Stimulated activated CD8-positive, alpha-beta memory T cell treated with anti-CD3 and anti-CD28 coated beads, Interleukin-7, amount 100 ng/mL, for 48 hours (primary cell): Measurements from ENCODE around the gene ZNF672.
"Not testable (repeated sequence)": the region's sequence is repeated elsewhere in the genome, so short reads cannot be mapped to it uniquely, and the experiment has no call there.

Experiments used
- DNase-seq, 2 donors: peaks; one replicate each; pipeline ENCODE4 v3.0.0-alpha.2; 2020; ENCODE audit warnings: low read depth in 1 of 2; ENCODE audit errors: extremely low read depth in 1 of 2

Gene ZNF672

DNA sequence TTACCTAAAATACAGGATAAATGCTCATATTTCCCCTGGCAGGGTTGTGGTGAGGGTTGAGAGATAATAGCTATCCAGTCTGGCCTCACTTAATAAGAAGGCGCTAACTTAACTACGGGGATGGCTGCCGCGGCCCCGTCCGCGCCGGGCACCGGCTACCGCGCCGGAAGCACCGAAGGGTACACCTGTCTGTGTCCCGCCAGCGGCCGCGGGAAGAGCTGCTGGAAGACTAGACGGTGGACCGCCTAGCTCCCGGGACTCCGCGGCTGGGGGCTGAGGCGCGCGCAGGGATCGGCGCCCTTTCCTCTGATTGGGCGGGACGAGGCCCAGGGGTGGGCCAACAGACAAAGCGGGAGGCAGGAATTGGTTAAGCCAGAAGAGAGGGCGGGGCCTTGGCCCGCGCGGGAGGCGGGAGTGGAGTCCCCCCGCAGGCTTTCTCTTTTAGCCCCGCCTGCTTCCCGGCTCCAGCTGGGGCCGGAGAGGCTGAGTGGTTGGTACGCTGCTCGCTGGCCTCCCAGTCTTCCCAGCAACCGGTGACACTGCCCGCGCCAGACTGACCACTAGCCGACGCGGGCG lies at the start of gene ZNF672:
TSS of gene ZNF672 (plus strand) at position 444 of the 576 bp plus-strand sequence. CDS start 9,051 bp downstream, outside the sequence.
- peak; percentile 87 to 94 for DNase-seq

DNA sequence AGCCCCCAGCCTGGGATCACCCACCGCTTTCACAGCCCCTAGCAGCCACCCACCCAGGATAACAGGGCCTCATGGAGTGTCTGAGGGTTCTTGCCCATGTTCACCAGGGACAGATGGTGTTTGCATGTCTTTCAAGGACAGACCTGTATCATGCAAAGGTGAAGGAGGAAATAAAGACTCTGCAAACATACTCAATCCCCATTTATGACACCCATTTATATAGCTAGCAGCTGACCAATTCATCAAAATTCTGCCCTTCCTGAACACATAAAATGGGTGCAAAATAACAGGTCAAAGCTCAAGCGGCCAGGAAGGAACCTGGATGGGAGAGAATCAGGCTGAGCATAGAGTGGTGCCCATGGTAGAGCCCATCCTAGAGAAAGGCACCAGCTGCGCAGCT lies 49.7 kb upstream of the ZNF672 start:
- no peak for DNase-seq

DNA sequence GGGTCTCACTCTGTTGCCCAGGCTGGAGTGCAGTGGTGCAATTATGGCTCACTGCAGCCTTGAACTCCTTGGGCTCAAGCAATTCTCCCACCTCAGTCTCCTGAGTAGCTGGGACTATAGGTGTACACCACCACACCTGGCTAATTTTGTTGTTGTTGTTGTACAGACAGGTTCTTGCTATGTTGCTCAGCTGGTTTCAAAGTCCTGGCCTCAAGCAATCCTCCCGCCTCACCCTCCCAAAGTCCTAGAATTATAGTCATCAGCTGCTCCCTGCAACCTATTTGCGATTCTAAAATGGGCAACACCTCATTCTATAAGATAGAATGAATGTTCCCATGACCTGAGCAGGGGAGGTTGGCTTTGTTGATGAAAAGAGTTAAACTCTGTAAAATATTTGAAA lies 48.7 kb upstream of the ZNF672 start:
- DNase-seq, result not testable (repeated sequence)

DNA sequence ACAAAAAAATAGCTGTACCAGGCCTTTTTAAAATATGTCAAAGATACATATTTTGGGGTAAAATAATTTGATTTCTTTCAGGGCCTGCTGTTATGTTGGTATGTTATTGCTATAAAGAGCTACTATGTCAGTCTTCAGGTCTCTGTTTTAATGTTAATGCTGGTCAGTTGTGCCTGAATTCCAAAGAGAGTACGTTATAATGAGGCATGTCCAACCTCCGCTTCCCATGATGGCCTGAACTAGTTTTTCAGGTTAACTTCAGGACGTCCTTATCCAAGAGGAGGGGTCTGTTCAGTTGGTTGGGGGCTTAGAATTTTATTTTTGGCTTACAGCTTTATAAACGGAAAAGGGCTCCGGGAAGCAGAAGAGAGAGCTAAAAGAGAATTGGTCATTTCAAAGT lies 47.6 kb upstream of the ZNF672 start:
- DNase-seq, result no peak

DNA sequence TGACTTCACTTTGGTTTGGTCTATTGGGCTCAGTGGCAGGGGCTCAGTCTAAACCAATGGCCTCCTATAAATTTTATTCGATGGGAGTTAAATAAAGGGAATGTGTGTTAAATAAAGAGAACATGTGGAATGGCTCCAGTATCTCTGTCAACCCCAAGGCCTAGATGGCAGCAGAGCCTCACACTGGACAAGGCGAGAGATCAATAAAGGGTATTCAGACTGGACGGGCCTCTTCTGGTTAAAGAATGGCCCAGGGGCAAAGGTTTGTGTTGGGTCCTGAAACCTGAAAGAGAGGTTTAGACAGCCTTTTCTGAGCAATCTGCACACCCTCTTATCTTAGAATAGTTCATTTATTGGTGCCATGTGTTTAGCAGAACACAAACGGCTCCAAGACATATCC lies 47.0 kb upstream of the ZNF672 start:
- no peak for DNase-seq

DNA sequence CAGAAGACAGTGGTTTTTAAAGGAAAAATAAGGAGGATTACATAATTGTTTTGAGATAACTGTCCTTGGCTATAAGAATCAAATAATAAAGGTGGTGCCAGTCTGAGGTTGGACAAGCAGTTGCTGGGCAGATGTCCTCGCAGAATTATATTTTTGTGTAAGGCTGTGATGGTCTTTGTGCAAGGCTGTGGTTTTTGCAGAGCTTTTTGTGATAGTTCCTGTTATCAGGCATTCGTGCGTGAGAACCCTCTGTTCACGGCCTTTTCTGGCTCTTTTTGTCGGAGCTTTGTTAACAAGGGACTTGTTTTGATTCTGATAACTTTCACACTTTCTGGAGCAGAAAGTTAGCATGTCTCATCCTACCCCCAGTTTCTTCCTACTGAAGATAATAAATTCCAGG lies 45.7 kb upstream of the ZNF672 start:
- DNase-seq, result no peak

DNA sequence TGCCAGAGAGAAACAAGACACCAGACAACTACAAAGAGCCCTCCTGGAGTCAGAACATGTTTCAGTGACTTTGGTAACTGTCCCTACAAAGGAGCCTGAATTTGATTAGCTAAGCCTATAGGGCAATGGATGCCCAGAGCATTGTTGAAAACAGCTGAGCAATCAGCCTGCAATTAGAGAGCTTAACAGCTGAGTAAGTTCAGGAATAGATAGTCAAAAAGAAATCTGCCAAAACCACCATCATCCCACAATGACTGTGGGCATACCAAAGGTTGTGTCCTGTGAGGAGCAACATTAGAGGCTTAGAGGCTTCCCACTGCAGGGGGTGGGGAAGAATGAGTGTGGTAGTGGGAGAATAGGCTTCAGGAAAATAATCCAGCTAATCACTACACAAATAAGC lies 44.4 kb upstream of the ZNF672 start:
- DNase-seq, result no peak

DNA sequence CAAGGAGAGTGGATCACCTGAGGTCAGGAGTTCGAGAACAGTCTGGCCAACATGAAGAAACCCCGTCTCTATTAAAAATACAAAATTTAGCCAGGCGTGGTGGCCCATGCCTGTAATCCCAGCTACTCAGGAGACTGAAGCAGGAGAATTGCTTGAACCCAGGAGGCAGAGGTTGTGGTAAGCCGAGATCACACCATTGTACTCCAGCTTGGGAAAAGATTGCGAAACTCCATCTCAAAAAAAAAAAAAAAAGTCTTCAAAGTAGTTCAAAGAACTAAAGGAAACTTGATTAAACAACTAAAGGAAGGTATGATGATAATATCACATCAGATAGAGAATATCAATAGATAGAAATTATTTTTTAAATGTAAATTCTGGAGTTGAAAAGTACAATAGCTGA lies 43.4 kb upstream of the ZNF672 start:
- DNase-seq, result not testable (repeated sequence)

DNA sequence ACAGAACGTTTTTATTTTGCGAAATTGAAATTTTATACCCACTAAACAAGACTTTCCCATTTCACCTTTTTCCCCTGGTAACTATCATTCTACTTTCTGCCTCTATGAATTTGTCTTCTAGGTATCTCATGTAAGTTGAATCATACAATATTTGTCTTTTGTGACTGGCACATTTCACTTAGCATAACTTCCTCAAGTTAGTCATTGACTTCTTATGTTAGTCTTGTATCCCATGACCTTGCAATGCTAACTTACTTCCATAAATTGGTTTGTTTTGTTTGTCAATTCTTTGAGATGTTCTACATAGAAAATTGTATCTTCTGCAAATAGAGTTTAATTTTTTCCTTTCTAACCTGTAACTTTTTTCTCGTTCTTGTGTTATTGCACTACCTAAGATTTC lies 39.2 kb upstream of the ZNF672 start:
- no peak for DNase-seq

DNA sequence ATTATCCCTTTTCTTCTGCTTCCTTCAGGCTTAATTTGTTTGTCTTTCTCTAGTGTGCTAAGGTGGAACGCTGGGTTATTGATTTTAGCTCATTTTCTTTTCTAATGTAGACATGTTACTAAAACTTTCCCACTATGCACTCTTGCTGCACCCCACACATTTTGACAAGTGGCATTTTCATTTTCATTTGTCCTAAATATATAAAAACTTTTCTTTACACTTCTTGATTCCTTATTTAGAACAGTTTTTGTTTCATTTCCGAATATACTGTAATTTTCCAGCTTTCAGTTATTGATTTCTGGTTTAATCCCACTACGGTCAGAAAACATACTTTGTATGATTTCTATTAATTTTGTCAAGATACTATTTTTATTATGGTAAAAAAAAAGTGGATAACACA lies 37.6 kb upstream of the ZNF672 start:
- no peak for DNase-seq

DNA sequence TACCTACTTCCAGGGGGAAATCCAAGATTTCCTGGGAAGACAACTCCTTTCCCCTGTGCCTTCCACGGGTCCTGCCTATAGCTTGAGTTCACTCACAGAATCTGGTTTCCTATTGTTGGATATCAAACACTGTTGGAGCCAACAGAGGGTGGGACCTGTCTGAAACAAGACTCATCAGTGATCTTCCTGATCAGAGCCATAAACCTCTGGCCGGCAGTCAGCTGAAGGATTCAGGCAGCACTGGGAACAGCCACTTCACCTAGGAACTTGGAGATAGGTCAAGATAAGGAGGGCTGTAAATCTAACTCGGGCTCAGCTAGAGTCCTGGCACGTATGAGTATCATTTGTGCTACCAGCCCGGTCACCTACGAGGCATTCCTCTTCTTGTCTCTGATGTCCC lies 35.6 kb upstream of the ZNF672 start:
- DNase-seq, result no peak

DNA sequence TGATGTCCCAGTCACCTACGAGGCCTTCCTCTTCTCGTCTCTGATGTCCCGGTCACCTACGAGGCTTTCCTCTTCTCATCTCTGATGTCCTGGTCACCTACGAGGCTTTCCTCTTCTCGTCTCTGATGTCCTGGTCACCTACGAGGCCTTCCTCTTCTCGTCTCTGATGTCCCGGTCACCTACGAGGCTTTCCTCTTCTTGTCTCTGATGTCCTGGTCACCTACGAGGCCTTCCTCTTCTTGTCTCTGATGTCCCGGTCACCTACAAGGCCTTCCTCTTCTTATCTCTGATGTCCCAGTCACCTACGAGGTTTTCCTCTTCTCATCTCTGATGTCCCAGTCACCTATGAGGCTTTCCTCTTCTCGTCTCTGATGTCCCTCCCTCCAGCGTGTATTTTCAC lies 34.5 kb upstream of the ZNF672 start:
- DNase-seq, result not testable (repeated sequence)

DNA sequence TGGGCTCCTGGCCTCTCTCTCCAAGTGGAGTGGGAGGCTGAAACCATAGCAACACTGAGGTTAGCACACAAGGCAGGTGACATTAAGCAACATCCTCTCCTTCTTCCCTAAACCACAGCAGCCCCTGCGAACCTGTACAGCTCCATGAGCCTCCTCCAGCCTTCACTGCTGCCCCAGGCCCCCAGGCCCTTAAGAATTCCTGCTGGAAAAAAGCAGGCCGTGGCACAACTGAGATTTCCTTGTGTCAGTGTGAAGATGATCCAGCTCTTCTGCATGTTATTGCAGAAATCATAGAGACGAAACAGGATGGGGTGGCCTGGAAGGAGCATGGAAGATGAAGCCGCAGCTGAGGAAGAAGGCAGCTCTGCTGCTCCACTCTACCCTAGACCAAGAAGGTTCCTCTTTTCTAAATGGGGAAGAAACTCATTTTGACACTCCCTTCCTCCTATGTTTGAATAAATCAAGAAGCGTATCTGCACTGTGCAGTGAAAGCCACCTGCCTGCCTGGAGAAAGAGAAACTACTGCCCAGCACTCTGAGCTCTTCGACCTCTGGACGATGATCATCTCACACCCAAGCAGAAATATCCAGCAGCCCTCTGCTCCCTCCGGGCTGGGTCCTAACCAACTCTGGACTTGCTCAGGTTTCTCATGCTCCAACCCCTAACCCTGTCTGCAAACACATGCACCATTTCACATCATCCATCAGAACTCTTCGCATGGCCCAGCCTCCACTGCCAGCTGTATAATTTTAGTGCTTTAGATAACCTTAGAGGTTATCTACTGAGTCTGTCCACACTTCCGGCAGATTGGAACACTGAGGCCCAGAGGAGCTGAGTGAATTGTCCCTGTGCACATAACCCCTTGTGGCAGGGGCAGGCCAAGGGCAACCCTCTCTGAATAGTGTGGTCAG lies 33.0 kb upstream of the ZNF672 start:
- no peak for DNase-seq

DNA sequence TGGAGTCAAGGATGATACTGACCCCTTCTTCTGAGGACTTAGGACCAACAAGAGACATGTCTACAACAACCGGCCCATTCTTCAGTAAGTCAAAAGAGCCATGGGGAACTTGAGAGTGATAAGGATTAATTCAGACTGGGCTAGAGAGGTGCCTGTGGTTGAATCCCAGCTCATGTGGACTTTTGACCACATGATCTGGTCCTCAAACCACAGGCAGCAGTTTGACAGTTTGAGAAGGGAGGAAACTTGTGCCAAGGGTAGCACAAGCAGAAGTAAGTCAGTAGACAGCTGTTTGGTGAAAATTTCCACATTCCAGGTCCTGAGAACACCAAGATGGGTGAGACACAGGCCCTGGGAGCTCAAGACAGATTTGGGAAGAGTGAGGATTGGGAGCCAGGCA lies 32.1 kb upstream of the ZNF672 start:
- no peak for DNase-seq

DNA sequence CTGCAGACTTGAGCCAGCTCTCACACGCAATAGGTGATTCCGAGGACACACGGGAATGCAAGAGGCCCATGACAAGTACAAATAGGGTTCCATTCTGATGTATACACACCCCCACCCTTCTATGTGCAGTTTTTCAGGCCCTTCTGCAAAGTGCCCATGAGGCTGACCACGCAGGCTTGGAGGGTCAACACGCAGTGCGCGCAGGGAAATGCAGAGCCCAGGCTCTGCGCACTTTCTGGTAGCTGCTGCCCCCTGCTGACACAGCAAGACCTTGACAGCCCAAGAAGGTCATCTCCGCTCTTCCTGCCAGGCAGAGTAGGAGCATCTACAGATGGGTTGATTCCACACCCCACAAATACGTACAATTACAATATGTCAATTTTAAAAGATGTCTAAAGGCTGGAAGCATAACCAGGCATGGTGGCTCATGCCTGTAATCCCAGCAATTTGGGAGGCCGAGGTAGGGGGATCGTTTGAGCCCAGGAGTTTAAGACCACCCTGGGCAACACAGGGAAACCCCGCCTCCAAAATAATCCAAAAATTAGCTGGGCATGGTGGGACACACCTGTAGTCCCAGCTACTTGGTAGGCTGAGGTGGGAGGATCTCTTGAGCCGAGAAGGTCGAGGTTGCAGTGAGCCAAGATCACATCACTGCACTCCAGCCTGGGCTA lies 30.8 kb upstream of the ZNF672 start:
- DNase-seq, result no peak

DNA sequence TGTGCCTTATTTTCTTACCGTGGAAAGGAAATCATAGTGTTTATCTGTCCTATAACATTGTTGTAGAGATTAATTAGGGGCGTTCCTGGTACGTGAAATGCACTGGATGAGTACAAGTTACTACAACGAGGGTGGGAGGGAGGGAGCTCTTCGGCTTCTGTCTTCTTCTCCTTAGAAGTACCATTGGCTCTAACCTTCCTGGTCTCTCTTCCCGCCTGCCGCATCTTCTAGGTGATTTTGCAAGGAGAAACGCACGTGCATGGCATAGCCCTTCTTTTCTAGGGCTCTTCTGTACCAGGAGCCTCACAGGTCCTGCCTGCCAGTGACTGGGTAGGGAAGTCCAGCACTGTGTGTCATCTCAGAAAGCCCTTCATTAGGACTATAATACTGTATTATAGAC lies 29.1 kb upstream of the ZNF672 start:
- DNase-seq, result no peak

DNA sequence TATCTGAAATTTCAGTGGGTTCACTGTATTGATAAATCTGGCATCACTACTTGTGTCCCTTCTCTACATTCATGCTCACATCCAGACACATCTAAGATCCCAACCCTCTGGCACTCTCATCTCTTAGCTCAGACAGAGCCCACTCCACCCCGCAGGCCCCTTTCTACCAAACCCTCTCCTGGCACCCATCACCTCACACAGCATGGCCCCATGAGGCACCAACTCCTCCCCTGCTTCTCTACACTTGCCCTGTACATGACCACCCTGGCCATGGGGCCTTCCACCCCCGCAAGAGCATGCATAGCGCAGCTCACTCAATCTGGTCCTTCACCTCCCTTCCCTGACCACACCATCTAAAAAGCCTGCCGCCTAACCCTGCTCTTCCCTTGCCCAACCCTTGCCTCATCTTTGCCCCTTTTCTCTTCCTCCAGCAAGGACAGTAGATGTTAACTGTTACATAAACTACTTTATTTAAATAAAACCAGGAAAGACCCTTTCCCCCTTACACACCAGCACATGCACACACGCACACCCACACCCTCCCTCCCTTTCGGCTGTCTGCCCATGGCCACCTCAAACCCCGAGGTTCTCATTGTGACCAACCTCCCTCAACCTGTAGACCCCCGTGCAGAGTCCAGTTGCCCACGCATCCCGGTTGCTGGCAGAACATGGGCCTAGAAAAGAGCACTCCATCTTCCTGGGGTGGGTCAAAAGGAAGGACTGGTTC lies 27.9 kb upstream of the ZNF672 start:
- no peak for DNase-seq

DNA sequence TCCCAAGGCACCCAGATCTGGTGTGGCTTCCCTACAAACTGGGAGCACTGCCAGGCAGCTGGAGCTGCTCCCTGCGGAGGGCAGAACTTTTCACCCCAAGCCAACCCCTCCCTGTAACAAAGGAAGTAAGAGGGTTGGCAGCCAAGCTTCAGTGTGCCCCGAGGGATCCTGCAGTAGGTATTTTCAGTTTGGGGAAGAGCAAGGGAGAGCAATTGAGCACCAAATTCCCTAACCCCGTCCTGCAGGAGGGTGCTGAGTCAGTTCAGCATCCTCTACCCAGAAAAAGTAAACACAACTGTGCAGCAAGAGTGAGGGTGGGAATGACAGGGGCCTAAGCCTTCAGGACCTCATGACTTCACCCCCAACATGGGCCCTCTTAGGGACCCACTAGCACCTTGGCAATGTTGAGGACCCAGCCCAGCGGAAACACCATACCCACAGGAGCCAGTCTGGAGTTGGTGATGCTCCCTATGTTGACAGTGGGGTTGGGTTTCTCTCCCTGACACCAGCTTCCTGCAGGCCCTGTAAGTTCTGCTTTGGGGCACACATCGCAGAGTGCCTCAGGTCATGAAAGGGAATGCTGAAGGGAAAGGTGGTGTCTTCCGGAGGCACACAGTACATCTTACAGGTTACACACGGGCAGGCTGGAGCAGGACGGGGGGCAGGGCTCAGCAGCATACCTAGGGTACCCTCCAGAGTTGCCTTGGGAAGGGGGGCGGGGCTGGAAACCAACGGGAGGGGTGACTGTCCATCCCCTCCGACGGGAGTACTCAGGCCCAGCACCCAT lies 27.1 kb upstream of the ZNF672 start:
- DNase-seq, result no peak

DNA sequence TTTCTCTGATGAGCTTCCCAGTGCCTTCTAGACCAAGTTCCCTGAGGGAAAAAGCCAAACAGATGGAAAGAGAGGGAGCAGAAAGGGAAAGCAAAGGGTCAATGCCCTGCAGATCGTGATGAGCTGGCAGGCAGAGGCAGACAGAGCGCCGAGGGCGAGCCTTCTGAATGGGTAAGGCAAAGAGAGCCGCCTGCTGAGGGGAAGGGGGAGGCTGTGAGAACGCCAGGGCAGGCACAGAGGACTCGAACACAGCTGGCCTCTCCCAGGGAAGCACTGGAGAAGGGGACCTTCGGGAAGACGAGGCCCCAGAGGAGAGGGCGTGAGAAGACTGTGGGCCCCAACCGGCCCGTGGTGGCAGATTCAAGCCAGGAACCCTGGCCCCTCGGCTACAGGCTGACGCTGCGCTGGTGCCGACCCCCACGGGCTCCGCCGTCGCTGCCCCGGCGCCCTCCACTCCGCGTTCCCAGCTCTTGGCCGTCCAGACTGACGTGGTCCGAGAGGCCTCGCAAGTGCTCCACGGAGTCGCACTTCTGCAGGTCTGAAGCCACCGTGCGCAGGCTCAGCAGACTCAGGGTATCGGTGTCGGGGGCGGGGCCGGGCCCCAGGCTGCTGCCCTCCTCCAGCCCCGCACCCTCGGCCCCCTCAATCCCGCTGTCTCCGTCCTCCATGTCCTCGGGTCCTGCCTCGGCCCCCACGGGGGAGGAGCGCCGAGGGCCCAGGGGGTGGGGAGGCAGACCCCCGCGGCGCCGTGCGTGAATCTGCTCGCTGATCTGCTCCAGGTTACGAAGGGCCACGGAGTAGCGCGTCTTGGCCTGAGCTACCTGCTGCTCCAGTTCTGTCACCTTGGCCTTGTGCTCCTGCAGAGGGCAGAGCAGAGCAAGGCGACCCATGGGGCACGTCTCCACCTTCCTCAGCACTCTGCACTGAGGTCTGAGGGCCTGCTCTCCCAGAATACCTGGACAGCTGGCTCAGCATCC lies 26.2 kb upstream of the ZNF672 start:
- DNase-seq, result no peak
